Gastrocnemius medialis (tissue), 4 donors: ENCODE data around the gene RACK1. TPM values are rescaled to one million over a fixed set of nuclear protein-coding genes. Genes with fewer than 3 reads are reported as not detected.
"Not testable (repeated sequence)": the region's sequence is repeated elsewhere in the genome, so short reads cannot be mapped to it uniquely, and the experiment has no call there.

Experiments used
- ATAC-seq, 2 donors: fragments of 150-250 bp; one replicate each; pipeline ENCODE4 v1.9.1; 2016
- DNase-seq, 2 donors: peaks; one replicate each; pipeline ENCODE4 v3.0.0-alpha.2; 2019
- H3K27ac ChIP-seq, 4 donors: fragments of 200-600 bp; sonication (generic); 1 replicate in 1 of 4; 2 replicates in 3 of 4; pipeline ENCODE4 v1.5.1; 2016 to 2018; ENCODE audit warnings: mild to moderate bottlenecking in 2 of 4, moderate library complexity in 1 of 4
- H3K27me3 ChIP-seq, 3 donors: fragments of 200-600 bp; sonication (generic) in 2 of 3; 1 replicate in 1 of 3; 2 replicates in 2 of 3; pipeline versions ENCODE4 v1.5.1 to v1.6.0; 2016 to 2019; ENCODE audit warnings: mild to moderate bottlenecking in 1 of 3, moderate library complexity in 1 of 3
- H3K36me3 ChIP-seq, 2 donors: fragments of 200-600 bp; sonication (generic) in 1 of 2; one replicate each; pipeline ENCODE4 v1.5.1; 2017 to 2018
- H3K4me1 ChIP-seq, 2 donors: fragments of 200-600 bp; sonication (generic) in 1 of 2; one replicate each; pipeline ENCODE4 v1.5.1; 2016 to 2017; ENCODE audit warnings: mild to moderate bottlenecking in 2 of 2
- H3K4me3 ChIP-seq, 4 donors: fragments of 200-600 bp; sonication (generic) in 3 of 4; 1 replicate in 1 of 4; 2 replicates in 3 of 4; pipeline ENCODE4 v1.5.1; 2016 to 2019; ENCODE audit warnings: mild to moderate bottlenecking in 2 of 4
- H3K9me3 ChIP-seq, 3 donors: fragments of 200-600 bp; sonication (generic) in 2 of 3; 1 replicate in 1 of 3; 2 replicates in 2 of 3; pipeline ENCODE4 v1.5.1; 2016 to 2019
- POLR2A ChIP-seq, 2 donors: fragments of 450-650 bp; IDR thresholded peaks; one replicate each; pipeline ENCODE4 v1.6.1; 2017; ENCODE audit warnings: antibody characterized with exemption in 2 of 2, mild to moderate bottlenecking in 2 of 2, moderate library complexity in 2 of 2
- in situ Hi-C, 4 donors: fragments of 200-750 bp; cut with MboI; loops; one replicate each; pipeline versions ENCODE4 v1.15.0 to v1.8.0; 2017; ENCODE audit warnings: low sequenced_read_pairs in 4 of 4
- intact Hi-C: fragments of 100-400 bp; cut with DNase I; formaldehyde crosslinking; loops from one replicate; pipeline ENCODE4 v1.15.1; 2023; ENCODE audit warnings: low total_unique reads
- total RNA-seq, 4 donors: library from RNA; depleted of rRNA; stranded (reverse); fragments of >200 nt; gene quantifications; one replicate each; pipeline versions ENCODE4 v1.1.0 to v1.2.3, GENCODE V29; 2016
- TF ChIP-seq, protein P1 (sequence below), 5 experiments: fragments of 450-650 bp in 3 of 5; fragments of 200-600 bp in 2 of 5; sonication (generic) in 2 of 5; IDR thresholded peaks in 4 of 5; conservative IDR thresholded peaks in 1 of 5; 1 replicate in 4 of 5; 2 replicates in 1 of 5; pipeline ENCODE4 v1.5.1; 2016 to 2019; ENCODE audit warnings: antibody characterized with exemption in 5 of 5, mild to moderate bottlenecking in 3 of 5, moderate library complexity in 3 of 5

RACK1 gene
- total RNA-seq, 4 donors from 2014 or later: 1,697 to 2,187 (median 1,957) TPM

DNA sequence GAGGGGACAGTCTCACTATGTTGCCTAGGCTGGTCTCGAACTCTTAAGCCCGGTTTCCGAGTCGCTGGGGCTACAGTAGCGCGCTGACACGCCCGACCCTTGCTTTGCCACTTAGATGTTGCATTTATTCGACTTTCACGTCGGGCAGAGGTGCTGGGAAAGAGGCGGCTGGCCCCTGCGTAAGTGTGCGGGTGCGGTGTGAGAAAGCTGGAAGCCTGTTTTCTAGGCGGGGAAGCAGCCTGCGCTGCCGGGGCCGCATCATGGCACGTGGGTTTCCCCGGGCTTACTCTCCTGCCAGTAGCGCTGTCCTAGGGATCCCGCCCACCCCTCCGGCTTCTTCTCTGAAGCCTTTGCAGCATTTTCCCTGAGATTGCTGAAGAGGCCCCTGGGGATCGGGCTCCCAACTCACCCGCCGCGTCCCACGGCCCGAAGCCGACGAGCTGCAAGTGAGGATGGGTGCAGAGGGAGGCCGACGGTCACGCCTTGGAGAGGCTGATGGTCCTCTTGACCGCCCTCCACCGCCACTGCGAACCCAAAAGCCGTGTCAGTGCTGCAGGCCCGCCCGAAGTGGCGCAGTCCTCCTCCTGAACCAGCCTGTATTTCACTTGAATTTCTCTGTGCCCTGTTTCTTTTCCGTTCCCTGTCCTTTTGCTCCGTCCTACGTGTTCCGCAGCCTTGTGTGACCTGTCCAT lies 26.4 kb downstream of the RACK1 start:
- H3K27ac ChIP-seq: peak overlapping the region; percentile 65 to 79 (median 76)
- ATAC-seq (peak in 1 of 2 donors; percentile 18), DNase-seq (peak in 1 of 2 donors; percentile 48)
- intact Hi-C loops (loop anchor here (1.0 kb wide), 1 partner anchor 11 kb away; no protein-coding TSS in a partner anchor), in situ Hi-C loops (no loop called here)
- no peaks in the 10 kb centered on the region for H3K36me3 ChIP-seq
- H3K9me3 ChIP-seq: no peaks in the 10 kb centered on the region
- no peaks in the 10 kb centered on the region for H3K27me3 ChIP-seq
- peaks cover 22 to 28% of the 10 kb centered on the region in 2 donors for H3K4me1 ChIP-seq
- TF ChIP-seq POLR2A (IDR thresholded peaks at IDR 0.05): no peak
- TF ChIP-seq, protein P1, sequence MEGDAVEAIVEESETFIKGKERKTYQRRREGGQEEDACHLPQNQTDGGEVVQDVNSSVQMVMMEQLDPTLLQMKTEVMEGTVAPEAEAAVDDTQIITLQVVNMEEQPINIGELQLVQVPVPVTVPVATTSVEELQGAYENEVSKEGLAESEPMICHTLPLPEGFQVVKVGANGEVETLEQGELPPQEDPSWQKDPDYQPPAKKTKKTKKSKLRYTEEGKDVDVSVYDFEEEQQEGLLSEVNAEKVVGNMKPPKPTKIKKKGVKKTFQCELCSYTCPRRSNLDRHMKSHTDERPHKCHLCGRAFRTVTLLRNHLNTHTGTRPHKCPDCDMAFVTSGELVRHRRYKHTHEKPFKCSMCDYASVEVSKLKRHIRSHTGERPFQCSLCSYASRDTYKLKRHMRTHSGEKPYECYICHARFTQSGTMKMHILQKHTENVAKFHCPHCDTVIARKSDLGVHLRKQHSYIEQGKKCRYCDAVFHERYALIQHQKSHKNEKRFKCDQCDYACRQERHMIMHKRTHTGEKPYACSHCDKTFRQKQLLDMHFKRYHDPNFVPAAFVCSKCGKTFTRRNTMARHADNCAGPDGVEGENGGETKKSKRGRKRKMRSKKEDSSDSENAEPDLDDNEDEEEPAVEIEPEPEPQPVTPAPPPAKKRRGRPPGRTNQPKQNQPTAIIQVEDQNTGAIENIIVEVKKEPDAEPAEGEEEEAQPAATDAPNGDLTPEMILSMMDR (IDR thresholded peaks at IDR 0.05 in 4 of 5, conservative IDR thresholded peaks at IDR 0.05 in 1 of 5): no peak
- peak overlapping the region; percentile 54 to 60 (median 58) for H3K4me3 ChIP-seq

DNA sequence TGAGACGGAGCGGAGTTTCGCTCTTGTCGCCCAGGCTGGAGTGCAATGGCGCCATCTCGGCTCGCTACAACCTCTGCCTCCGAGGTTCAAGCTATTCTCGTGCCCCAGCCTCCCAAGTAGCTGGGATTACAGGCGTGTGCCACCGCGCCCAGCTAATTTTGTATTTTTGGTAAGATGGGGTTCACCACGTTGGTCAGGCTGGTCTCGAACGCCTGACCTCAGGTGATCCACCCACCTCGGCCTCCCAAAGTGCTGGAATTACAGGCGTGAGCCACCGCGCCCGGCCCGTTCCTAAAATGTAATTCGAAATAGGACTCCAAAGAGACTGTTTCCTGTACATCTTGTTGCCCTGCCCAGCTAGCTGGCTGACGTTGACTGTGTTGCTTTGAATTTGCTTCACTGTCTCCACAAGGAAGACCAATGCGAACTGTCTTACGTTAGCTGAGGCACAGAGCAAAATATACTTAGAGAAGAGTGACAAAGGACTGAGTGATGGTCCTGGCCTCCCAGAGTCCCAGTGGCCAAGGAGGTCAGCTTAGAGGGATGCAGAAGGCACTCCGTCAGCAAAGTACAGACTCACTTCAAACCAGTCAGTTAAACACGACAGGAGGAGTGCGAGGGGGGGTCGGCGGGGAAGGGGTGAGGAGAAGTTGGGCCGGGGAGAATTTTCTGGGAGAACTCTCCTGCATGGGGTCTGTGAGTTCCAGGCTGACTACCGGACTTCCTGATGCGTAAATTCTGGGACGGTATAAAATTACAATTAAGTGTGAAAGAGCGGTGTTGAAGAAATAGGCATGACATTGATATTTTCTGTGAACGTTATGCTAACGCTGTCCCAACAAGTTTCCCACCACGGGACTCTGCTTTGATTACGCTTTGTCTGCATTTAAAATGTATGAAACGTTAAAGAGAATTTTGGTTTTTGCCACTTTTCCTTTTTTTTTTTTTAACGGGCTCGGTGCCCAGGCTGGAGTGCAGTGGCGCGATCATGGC lies 27.4 kb downstream of the RACK1 start:
- in situ Hi-C loops: no loop called here
- Histone ChIP-seq H3K36me3 (no peaks in the 10 kb centered on the region), H3K27ac (peak overlapping the region; percentile 65 to 79 (median 76)), H3K4me1 (peaks cover 32 to 33% of the 10 kb centered on the region in 2 donors), H3K9me3 (no peaks in the 10 kb centered on the region), H3K4me3 (peak overlapping the region; percentile 54 to 60 (median 58)), H3K27me3 (no peaks in the 10 kb centered on the region)
- ATAC-seq (no peak), DNase-seq (no peak)
- TF ChIP-seq, protein P1 (IDR thresholded peaks at IDR 0.05 in 4 of 5, conservative IDR thresholded peaks at IDR 0.05 in 1 of 5): no peak
- no peak for TF ChIP-seq POLR2A (IDR thresholded peaks at IDR 0.05)
- intact Hi-C loops: no loop called here

DNA sequence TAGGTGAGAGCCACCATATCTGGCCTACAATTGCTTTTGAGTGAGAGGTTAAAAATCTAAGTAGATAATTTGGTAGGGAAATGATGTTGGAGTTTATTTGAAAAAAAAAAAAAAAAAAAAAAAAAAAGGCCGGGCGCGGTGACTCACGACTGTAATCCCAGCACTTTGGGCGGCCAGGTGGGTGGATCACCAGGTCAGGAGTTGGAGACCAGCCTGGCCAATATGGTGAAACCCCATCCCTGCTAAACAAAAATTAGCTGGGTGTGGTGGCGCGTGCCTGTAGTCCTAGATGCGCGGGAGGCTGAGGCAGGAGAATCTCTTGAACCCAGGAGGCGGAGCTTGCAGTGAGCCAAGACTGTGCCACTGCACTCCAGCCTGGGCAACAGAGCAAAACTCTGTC lies 29.5 kb downstream of the RACK1 start:
- H3K9me3 ChIP-seq, DNase-seq, H3K27me3 ChIP-seq, ATAC-seq, H3K4me3 ChIP-seq, in situ Hi-C loops, H3K36me3 ChIP-seq, intact Hi-C loops: not testable (repeated sequence)
- peak overlapping the region; percentile 78 to 89 (median 82) for H3K27ac ChIP-seq
- H3K4me1 ChIP-seq: peaks cover 33 to 34% of the 10 kb centered on the region in 2 donors

DNA sequence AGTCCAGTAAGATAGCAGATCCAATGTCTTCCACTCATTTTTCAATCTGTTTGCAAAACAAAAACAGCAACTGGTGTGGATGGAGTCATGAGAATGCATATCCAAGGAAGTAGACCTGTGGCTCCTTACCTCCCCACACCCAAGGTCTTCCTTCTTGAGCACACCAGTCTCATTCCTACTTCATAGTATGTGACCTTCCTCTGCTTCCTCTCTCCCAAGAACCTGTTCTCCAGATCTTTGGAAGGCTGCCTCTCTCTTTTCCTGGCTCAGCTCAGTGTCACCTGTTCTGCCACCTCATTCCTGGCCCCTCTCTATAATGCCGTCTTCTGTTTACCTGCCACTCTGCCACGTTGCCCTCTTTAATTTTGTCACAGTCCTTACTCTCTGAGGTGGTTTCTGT lies 30.8 kb downstream of the RACK1 start:
- intact Hi-C loops: no loop called here
- H3K27me3 ChIP-seq: no peaks in the 10 kb centered on the region
- no peak overlapping the region for H3K4me3 ChIP-seq
- peak in 1 of 2 donors; percentile 60 for DNase-seq
- no peak for TF ChIP-seq POLR2A (IDR thresholded peaks at IDR 0.05)
- TF ChIP-seq, protein P1 (IDR thresholded peaks at IDR 0.05 in 4 of 5, conservative IDR thresholded peaks at IDR 0.05 in 1 of 5): no peak
- H3K27ac ChIP-seq: peak overlapping the region; percentile 78 to 89 (median 82)
- in situ Hi-C loops: no loop called here
- H3K9me3 ChIP-seq: no peaks in the 10 kb centered on the region
- peak; percentile 53 to 67 for ATAC-seq
- H3K36me3 ChIP-seq: no peaks in the 10 kb centered on the region
- peaks cover 29 to 32% of the 10 kb centered on the region in 2 donors for H3K4me1 ChIP-seq

DNA sequence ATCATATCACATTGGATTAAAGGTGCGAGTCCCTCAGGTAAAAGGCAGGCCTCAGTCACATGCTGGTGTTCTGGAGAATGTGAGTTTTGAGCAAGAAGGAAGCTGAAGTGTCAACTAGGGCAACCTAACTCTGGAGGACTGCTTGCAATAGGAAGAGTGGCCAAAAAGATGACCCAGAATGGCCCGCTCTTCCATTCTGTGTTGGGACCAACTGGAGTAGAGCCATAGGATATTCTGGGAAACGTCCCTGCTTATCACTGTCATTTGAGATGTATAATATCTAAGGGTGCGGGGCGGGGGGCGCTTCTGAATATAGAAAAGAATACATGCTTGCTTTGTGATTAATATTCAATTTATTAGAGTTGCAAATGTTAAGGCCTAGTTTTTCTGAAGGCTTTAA lies 31.6 kb downstream of the RACK1 start:
- Histone ChIP-seq H3K27me3 (no peaks in the 10 kb centered on the region), H3K4me3 (no peak overlapping the region), H3K9me3 (no peaks in the 10 kb centered on the region), H3K4me1 (peaks cover 29 to 30% of the 10 kb centered on the region in 2 donors), H3K27ac (peak overlapping the region; percentile 78 to 89 (median 82)), H3K36me3 (no peaks in the 10 kb centered on the region)
- in situ Hi-C loops: no loop called here
- intact Hi-C loops: no loop called here
- DNase-seq (peak in 1 of 2 donors; percentile 52), ATAC-seq (peak; percentile 20 to 57)
- no peak for TF ChIP-seq POLR2A (IDR thresholded peaks at IDR 0.05)
- TF ChIP-seq, protein P1 (IDR thresholded peaks at IDR 0.05 in 4 of 5, conservative IDR thresholded peaks at IDR 0.05 in 1 of 5): no peak
